Tibial nerve (tissue), 4 donors: Measurements from ENCODE around the gene STUM.

ENCODE experiments used
- CTCF ChIP-seq, 5 experiments: fragments of 200-600 bp in 3 of 5; fragments of 450-650 bp in 2 of 5; sonication (generic) in 3 of 5; IDR thresholded peaks; one replicate each; pipeline ENCODE4 v1.5.1; 2016 to 2019; ENCODE audit warnings: antibody characterized with exemption in 5 of 5, mild to moderate bottlenecking in 3 of 5, moderate library complexity in 2 of 5
- EP300 ChIP-seq, 2 donors: sonication (generic); formaldehyde crosslinking; IDR thresholded peaks; one replicate each; pipeline ENCODE4 v1.6.1; 2017; ENCODE audit warnings: antibody characterized with exemption in 2 of 2, mild to moderate bottlenecking in 1 of 2

- no peak for TF ChIP-seq CTCF (IDR thresholded peaks at IDR 0.05)
- TF ChIP-seq EP300 (IDR thresholded peaks at IDR 0.05), result no peak
Measured at GRCh38 chr1:226584164-226584563, 35.6 kb downstream of the STUM start.
